22Rv1 (cell line): ENCODE data around the gene DENND4B.

Experiments used
- ZFX ChIP-seq: fragments of 450-650 bp; IDR thresholded peaks from 2 replicates; pipeline ENCODE4 v1.6.1; 2017; ENCODE audit warnings: antibody characterized with exemption, borderline replicate concordance
- TF ChIP-seq, protein P1 (sequence below): fragments of 450-650 bp; IDR thresholded peaks from 2 replicates; pipeline ENCODE4 v1.5.1; 2017; ENCODE audit warnings: mild to moderate bottlenecking

DNA sequence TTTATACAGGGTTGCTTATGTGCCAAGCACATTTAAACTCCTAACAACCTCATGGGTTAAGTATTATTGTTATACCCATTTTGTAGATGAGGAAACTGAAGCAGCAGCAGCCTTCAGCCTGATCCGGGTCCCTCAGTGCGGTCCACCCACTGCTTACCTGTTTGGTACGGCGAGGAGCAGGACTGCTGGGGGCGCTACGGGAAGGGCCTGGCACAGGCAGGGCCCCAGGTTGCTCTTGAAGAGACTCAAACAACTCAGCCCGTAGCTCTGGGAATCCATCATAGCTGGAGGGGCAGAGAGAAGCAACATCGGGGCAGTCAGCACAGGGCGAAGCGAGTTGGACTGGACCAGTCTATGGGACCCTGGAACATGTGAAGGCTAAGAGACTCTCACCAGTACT is 9.2 kb downstream of the DENND4B start:
- TF ChIP-seq, protein P1, sequence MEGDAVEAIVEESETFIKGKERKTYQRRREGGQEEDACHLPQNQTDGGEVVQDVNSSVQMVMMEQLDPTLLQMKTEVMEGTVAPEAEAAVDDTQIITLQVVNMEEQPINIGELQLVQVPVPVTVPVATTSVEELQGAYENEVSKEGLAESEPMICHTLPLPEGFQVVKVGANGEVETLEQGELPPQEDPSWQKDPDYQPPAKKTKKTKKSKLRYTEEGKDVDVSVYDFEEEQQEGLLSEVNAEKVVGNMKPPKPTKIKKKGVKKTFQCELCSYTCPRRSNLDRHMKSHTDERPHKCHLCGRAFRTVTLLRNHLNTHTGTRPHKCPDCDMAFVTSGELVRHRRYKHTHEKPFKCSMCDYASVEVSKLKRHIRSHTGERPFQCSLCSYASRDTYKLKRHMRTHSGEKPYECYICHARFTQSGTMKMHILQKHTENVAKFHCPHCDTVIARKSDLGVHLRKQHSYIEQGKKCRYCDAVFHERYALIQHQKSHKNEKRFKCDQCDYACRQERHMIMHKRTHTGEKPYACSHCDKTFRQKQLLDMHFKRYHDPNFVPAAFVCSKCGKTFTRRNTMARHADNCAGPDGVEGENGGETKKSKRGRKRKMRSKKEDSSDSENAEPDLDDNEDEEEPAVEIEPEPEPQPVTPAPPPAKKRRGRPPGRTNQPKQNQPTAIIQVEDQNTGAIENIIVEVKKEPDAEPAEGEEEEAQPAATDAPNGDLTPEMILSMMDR: no peak
- no peak for TF ChIP-seq ZFX
